ENCODE measurements around the gene SIGLEC11.

GRCh38 chr19:49971991-49972411 is 11.0 kb upstream of the SIGLEC11 start:
- no peak for TF ChIP-seq CTCF (IDR thresholded peaks at IDR 0.05)
- TF ChIP-seq EZH2 (IDR thresholded peaks at IDR 0.05; ENCODE audit: borderline replicate concordance, insufficient read depth, low read depth, low read length, poor library complexity, severe bottlenecking), result no peak
